Limb (tissue), 2 donors: Measurements from ENCODE around the gene PPP1R15B.

Experiments used
- DNase-seq, 2 donors: peaks; one replicate each; pipeline ENCODE4 v3.0.0-alpha.2; 2016; ENCODE audit errors: extremely low spot score in 2 of 2

The PPP1R15B gene

GRCh38 chr1:204367193-204367858 lies 44.3 kb downstream of the PPP1R15B start:
- no peak for DNase-seq

DNA sequence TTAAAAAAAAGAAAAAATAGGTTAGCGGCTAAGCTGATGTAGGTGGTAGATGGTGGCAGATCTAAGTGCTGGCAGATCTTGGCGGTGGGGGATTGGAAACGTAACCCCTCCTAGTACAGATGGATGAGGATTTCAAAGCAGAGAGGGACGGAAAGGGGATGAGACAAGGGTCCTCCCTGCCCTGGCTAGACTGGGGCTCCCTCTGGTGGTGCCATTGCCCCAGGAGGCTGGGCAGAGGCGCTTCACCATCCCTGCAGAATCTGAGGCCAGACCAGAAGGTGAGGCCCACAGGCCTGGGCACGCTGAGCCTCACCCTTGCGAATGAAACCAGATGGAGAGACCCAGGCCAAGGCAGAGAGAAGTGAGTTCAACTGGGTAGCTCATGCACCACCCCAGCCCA lies 44.9 kb downstream of the PPP1R15B start:
- no peak for DNase-seq

GRCh38 chr1:204363335-204364114 lies 48.1 kb downstream of the PPP1R15B start:
- peak; percentile 67 to 84 for DNase-seq

DNA sequence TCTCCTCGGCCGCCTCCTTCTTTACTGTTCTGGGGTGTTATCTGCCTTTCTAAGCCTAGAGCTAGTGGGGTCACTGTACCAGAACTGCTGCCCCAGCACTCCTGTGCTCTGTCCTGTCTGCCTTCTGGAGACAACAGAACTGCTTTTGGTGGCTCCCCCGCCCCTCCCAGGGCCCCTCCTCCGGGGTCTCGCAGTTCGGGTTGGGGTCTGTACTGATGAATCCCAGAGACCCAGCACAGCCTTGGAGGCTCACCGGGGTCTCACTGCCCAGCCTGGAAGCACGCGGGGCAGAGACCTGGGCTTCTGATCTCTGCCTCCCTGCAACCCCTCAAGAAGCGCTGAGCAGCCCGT lies 48.7 kb downstream of the PPP1R15B start:
- DNase-seq, result no peak

DNA sequence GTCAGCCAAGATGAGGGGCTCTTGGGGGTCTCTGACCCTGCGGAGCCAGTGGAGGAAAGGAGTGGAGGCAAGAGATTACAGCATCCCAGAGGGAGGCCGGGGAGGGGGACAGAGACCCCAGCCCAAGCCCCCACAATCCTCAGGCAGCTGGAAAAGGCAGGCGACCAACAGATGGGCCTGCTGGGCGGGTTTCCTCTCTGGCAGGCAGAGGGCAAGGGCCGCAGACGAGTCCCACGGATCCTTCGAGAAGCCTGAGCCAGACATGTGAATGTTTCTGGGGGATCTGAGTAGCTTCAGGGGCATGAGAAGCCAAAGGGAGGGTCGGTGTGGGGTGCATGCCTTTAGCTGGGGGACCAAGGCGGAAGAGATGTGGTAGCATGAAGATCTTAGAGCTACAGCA lies 49.8 kb downstream of the PPP1R15B start:
- DNase-seq, result no peak

GRCh38 chr1:204361341-204361771 lies 50.3 kb downstream of the PPP1R15B start:
- no peak for DNase-seq

GRCh38 chr1:204360314-204360713 lies 51.3 kb downstream of the PPP1R15B start:
- no peak for DNase-seq

GRCh38 chr1:204359474-204360255 lies 52.0 kb downstream of the PPP1R15B start, which contains the start of gene PLEKHA6:
Gene PLEKHA6, minus strand, starts transcription at chr1:204359929. Its CDS starts 86,202 bp downstream, at chr1:204273727.
- DNase-seq, result peak in 1 of 2 donors; percentile 84

GRCh38 chr1:204359131-204359473 lies 52.5 kb downstream of the PPP1R15B start:
- DNase-seq, result no peak

DNA sequence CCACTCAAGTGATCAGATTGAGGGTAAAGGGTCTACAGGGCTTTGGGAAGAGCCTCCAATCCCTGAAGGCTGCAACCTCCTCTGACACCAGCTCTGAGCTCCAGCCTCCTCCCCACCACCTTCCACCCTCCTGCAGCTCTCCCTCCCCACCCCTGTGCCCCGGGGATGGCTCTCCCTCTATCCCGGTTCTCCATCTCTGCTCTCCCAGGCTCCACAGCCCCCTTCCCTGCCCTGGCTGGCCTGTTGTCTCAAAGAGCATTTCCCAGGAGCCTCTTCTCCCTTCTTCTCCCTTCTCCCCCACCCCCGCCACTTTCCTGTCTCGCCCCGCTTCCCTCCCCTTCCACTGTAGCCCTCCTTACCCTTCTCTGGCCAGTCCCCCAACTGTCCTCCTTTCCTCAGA lies 53.0 kb downstream of the PPP1R15B start:
- DNase-seq, result peak in 1 of 2 donors; percentile 48

- peak in 1 of 2 donors; percentile 55 for DNase-seq
Observed at GRCh38 chr1:204357551-204358490, 53.8 kb downstream of the PPP1R15B start.

DNA sequence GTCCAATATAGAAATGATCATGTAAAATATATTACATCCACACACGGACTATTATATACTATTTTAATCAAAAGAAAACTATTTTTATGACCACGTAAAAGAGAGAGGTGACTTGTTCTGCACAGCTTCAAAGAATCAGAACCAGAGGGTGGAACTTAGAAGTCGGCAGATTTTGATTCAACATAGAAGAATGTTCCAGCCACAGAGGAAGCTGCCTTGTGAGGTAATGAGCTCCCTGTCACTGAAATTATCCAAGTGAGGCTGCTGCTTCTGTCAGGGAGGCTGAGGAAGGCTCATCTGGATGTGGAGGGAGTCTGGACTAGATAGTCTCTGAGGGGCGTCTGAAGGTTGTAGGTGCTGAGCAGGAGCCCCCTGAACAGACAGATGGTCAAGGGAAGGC lies 54.6 kb downstream of the PPP1R15B start:
- no peak for DNase-seq

DNA sequence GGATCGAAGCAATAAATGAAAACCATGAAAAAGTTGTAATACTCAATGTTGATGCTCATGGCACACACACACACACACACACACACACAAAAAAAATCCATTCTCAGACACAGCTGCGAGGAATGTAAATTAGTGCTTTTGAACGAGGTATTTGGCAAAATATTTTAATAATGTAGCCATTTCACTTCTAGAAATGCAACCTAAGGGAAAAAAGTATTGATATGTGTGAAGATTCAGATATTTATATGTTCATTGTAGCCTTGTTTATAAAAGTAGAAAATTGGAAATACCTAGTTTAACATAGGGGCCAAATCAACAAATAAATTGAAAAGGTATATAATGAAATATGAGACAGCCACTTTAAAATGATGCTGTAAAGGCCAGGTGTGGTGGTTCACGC lies 55.7 kb downstream of the PPP1R15B start:
- DNase-seq, result no peak

- no peak for DNase-seq
Observed at GRCh38 chr1:204354579-204354978, 57.0 kb downstream of the PPP1R15B start.
